ENCODE data around the gene POLR3K.
"Not testable (repeated sequence)": the region's sequence is repeated elsewhere in the genome, so short reads cannot be mapped to it uniquely, and the experiment has no call there.

The POLR3K gene

DNA sequence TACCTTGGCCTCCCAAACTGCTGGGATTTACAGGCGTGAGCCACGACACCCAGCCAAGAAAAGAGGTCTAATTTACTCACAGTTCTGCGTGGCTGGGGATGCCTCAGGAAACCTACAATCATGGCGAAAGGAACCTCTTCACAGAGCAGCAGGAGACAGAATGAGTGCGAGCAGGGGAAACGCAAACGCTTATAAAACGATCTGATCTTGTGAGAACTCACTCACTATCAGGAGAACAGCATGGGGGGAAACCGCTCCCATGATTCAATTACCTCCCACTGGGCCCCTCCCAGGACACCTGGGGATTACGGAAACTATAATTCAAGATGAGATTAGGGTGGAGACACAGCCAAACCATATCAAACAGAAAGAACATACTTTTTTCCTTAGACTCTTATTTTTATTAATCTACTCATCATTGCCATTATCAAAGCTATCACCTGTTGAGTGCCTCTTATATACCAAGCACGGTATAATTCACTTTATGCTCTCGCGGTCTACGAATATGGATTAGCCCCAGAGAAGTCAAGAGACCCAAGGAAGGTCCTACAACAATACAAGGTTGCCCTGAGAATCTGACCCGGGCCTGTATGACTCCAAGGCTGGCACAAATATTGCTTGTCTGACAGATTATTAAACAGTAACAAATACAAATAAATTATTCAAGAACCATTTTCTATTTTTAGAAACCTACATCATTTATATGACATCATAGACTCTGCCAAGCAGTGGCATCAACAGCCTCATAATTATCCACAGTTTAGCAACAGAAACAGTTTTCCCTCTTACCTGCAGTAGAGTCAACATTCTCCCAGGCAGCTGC is 2.4 kb downstream of the POLR3K start:
- no peak overlapping the region for H3K4me3 ChIP-seq (ENCODE audit: low read depth, low read length)
- TF ChIP-seq CTCF (IDR thresholded peaks at IDR 0.05; ENCODE audit: insufficient read depth, low read depth, low read length, missing control alignments): no peak
- DNase-seq (ENCODE audit: low read depth): no peak

- no peak for TF ChIP-seq CTCF (IDR thresholded peaks at IDR 0.05; ENCODE audit: insufficient read depth, low read depth, low read length, missing control alignments)
- no peak overlapping the region for H3K4me3 ChIP-seq (ENCODE audit: low read depth, low read length)
- no peak for DNase-seq (ENCODE audit: low read depth)
These were observed 6.2 kb downstream of the POLR3K start for GRCh38 chr16:47234-47633.

GRCh38 chr16:46510-46909 is 6.9 kb downstream of the POLR3K start:
- not testable (repeated sequence) for DNase-seq (ENCODE audit: low read depth); H3K4me3 ChIP-seq (ENCODE audit: low read depth, low read length)

- TF ChIP-seq CTCF (IDR thresholded peaks at IDR 0.05; ENCODE audit: insufficient read depth, low read depth, low read length, missing control alignments): no peak
- DNase-seq (ENCODE audit: low read depth): no peak
- H3K4me3 ChIP-seq (ENCODE audit: low read depth, low read length): no peak overlapping the region
These were observed 8.0 kb downstream of the POLR3K start for GRCh38 chr16:45454-45853.

DNA sequence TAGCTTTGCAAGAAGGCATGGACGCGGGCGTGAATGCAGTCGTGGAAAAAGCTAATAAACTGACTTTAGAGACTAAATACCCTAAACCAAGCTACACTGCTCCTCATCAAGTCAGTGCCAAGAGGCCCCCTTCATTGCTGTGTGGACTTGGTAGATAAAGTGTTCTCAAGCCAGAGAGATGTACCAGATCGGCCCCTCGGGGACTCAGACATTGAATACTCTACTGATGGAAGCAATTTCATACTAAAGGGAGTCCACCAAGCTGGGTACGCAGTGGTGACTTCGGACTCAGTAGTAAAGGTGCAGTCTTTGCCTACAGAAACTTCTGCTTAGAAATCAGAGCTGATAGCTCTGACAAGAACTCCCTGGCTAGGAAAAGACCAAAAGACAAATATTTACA is 8.8 kb downstream of the POLR3K start:
- no peak for TF ChIP-seq CTCF (IDR thresholded peaks at IDR 0.05; ENCODE audit: insufficient read depth, low read depth, low read length, missing control alignments)
- H3K4me3 ChIP-seq (ENCODE audit: low read depth, low read length): no peak overlapping the region
- no peak for DNase-seq (ENCODE audit: low read depth)

DNA sequence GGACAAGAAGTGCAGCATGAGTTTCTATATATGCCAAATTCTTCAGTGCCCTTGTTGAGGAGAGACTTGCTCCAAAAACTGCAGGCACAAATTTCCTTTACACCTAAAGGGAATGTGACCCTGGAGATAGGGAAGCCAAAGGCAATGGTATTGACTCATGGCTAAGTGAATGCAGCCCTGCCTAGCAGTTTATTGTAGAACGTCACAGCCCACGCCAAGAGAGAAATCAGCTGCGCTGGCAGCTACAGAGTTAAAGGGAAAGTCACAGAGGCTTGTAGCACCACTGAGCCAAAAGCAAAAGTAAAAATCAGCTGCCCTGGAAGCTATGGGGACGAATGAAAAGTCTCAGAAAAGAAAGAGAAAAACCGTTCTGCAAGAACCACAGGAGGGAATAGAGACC is 10.1 kb downstream of the POLR3K start:
- H3K4me3 ChIP-seq (ENCODE audit: low read depth, low read length): no peak overlapping the region
- TF ChIP-seq CTCF (IDR thresholded peaks at IDR 0.05; ENCODE audit: insufficient read depth, low read depth, low read length, missing control alignments): no peak
- no peak for DNase-seq (ENCODE audit: low read depth)

DNA sequence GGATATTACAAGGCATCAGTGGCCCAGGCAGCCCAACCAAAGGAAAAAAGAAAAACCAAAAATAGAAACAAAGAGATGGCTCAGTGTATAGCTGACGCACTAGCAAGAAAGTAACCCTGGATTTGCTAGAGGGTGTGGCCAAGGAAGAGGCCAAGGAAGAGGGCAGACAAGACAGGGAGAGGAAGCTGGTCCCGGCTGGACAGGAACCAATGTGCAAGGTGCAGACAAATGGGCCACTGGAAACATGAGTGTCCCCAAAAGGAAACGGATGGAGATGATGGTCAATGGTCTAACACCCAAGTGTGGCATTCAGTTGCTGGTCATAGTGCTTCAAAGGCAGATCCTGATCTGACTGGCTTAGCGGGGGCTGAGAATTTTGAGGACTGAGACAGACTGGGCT is 10.7 kb downstream of the POLR3K start:
- H3K4me3 ChIP-seq (ENCODE audit: low read depth, low read length): no peak overlapping the region
- DNase-seq (ENCODE audit: low read depth): no peak
- no peak for TF ChIP-seq CTCF (IDR thresholded peaks at IDR 0.05; ENCODE audit: insufficient read depth, low read depth, low read length, missing control alignments)

Measured in GM12865 (cell line).